ENCODE data around the gene CCDC34.

CCDC34 gene

DNA sequence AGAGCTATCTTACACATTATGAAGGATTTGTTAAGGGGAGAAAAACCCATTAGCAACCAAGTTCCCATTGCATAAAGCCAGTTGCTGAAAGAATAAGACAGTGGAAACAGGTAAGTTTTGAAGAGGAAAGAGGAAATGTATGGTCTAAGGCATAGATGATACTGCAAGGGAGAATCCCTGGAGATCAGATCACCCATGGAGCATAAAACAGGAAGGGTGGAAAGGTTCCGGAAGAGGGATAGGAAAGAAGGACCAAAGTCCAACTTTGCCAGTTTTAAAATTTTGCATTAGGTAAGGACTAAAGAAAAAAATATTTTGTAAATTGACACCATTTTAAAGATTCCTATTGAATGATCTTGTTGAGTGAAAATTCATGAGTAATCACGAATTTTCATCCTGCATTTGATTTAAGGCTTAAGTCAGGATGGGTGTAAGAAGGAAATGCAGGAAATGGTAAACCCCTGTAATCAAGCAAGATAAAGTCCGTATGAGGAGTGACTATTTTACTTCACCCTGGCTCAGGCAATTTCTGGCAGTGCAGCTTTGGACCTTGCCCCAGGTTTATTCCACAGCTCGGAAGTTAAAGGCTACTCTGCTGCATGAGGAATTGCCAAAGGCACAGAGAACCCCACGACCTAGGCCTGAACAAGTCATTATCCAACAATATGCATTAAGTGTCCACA lies 70.9 kb downstream of the CCDC34 start:
- H3K4me2 ChIP-seq (ENCODE audit: low read depth, low read length) = no peak overlapping the region
- H3K27ac ChIP-seq (ENCODE audit: low read length) = no peak overlapping the region
- no peaks in the 10 kb centered on the region for H3F3A ChIP-seq (ENCODE audit: insufficient read depth, low read length)
- H2AFZ ChIP-seq (ENCODE audit: low read length) = no peak overlapping the region
- no peak overlapping the region for H3K9ac ChIP-seq (ENCODE audit: low read length)
- H3K9me2 ChIP-seq (replicated peaks; ENCODE audit: insufficient read depth, low read length) = no peaks in the 10 kb centered on the region
- no peaks in the 10 kb centered on the region for H3K27me3 ChIP-seq (replicated peaks; ENCODE audit: insufficient read depth, low read length)
- TF ChIP-seq, protein P1, sequence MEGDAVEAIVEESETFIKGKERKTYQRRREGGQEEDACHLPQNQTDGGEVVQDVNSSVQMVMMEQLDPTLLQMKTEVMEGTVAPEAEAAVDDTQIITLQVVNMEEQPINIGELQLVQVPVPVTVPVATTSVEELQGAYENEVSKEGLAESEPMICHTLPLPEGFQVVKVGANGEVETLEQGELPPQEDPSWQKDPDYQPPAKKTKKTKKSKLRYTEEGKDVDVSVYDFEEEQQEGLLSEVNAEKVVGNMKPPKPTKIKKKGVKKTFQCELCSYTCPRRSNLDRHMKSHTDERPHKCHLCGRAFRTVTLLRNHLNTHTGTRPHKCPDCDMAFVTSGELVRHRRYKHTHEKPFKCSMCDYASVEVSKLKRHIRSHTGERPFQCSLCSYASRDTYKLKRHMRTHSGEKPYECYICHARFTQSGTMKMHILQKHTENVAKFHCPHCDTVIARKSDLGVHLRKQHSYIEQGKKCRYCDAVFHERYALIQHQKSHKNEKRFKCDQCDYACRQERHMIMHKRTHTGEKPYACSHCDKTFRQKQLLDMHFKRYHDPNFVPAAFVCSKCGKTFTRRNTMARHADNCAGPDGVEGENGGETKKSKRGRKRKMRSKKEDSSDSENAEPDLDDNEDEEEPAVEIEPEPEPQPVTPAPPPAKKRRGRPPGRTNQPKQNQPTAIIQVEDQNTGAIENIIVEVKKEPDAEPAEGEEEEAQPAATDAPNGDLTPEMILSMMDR (IDR thresholded peaks at IDR 0.05; ENCODE audit: low read length) = no peak
- TF ChIP-seq EZH2 (optimal IDR thresholded peaks at IDR 0.05; ENCODE audit: low read depth, low read length) = no peak
- H3K9me3 ChIP-seq (replicated peaks; ENCODE audit: insufficient read depth, low read length) = no peaks in the 10 kb centered on the region
- H4K20me1 ChIP-seq (ENCODE audit: insufficient read depth, low read length) = no peaks in the 10 kb centered on the region
- no peak overlapping the region for H3K4me3 ChIP-seq (ENCODE audit: low read length)
- no peaks in the 10 kb centered on the region for H3K36me3 ChIP-seq (replicated peaks; ENCODE audit: insufficient read depth, low read length)
- no peaks in the 10 kb centered on the region for H3K4me1 ChIP-seq (ENCODE audit: low read length)
- H3K79me2 ChIP-seq (ENCODE audit: low read length) = no peaks in the 10 kb centered on the region
- no peak for DNase-seq

DNA sequence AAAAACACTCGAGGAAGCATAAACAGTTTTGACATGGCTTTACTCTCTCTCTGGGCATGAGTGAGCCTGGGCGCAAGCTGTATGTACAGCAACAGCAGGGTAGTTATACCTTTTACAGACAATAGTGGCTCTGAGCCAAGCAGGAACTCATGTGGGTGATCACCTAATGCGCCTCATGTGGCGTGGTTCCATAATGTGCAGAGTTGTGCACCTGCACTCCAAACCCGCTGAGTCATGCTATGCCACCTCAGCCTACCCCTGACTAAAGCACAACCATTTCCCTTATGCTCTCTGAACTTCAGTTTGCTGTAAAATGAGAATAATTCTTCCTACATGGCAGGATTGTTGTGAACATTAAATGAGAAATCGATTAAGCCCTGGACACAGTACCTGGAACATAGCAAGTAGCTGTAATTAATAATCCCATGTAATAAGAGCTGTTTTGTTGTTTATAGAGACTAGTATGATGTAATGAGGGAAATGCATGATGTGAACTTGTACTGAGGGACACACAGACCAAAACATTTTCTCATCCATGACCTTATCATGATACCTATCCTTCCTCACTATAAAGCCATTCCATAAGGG lies 71.6 kb downstream of the CCDC34 start:
- Histone ChIP-seq H3K27ac (ENCODE audit: low read length) (no peak overlapping the region), H3K9me2 (replicated peaks; ENCODE audit: insufficient read depth, low read length) (no peaks in the 10 kb centered on the region), H3F3A (ENCODE audit: insufficient read depth, low read length) (no peaks in the 10 kb centered on the region), H3K4me3 (ENCODE audit: low read length) (no peak overlapping the region), H3K36me3 (replicated peaks; ENCODE audit: insufficient read depth, low read length) (no peaks in the 10 kb centered on the region), H2AFZ (ENCODE audit: low read length) (no peak overlapping the region), H3K4me1 (ENCODE audit: low read length) (no peaks in the 10 kb centered on the region), H3K79me2 (ENCODE audit: low read length) (no peaks in the 10 kb centered on the region), H3K9ac (ENCODE audit: low read length) (no peak overlapping the region), H3K9me3 (replicated peaks; ENCODE audit: insufficient read depth, low read length) (no peaks in the 10 kb centered on the region), H3K27me3 (replicated peaks; ENCODE audit: insufficient read depth, low read length) (no peaks in the 10 kb centered on the region), H4K20me1 (ENCODE audit: insufficient read depth, low read length) (no peaks in the 10 kb centered on the region), H3K4me2 (ENCODE audit: low read depth, low read length) (no peak overlapping the region)
- TF ChIP-seq EZH2phosphoT487 (IDR thresholded peaks at IDR 0.05; ENCODE audit: low read length) (no peak), EZH2 (optimal IDR thresholded peaks at IDR 0.05; ENCODE audit: low read depth, low read length) (no peak)
- TF ChIP-seq, protein P1 (IDR thresholded peaks at IDR 0.05; ENCODE audit: low read length) = no peak
- no peak for DNase-seq

DNA sequence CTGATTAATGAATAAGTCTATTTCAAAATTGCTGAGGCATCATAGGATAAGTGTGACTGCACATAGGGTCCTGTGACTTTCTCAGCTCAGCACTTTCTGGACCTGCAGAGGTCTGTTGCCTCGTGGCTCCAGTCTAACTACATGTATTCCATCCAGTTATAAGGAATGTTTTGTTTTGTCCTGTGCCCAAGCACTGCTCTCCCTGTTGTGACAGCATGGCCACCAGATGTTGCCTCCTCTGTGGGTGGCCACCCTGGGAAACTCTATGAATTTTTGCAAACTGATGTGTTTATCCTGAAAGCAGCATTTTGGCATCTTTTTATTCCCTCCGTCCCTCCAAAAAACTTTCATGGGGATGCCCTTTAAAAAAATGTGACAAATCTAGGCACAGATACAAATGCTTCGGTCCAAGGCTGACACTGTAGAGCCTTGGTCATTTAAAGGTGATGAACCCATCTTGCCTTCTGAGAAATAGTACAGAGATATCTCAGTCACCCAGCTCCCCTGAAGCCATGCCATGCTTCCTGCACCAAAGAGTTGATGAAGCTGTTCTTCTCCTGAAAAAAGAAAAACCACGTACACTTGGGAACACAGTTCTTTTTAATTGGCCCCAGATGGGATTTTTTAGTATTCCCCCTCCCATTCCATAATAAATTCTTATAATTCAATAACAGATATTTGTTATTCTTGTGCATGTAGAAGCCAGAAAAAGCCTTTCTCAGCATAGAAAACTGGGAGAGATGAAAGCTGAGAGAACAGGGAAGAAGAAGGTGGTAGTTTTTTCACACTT lies 72.6 kb downstream of the CCDC34 start:
- no peaks in the 10 kb centered on the region for H3K79me2 ChIP-seq (ENCODE audit: low read length)
- DNase-seq = no peak
- no peak overlapping the region for H3K4me2 ChIP-seq (ENCODE audit: low read depth, low read length)
- H3K9me2 ChIP-seq (replicated peaks; ENCODE audit: insufficient read depth, low read length) = no peaks in the 10 kb centered on the region
- H2AFZ ChIP-seq (ENCODE audit: low read length) = no peak overlapping the region
- H3K4me1 ChIP-seq (ENCODE audit: low read length) = no peaks in the 10 kb centered on the region
- H3K4me3 ChIP-seq (ENCODE audit: low read length) = no peak overlapping the region
- H4K20me1 ChIP-seq (ENCODE audit: insufficient read depth, low read length) = no peaks in the 10 kb centered on the region
- no peak overlapping the region for H3K9ac ChIP-seq (ENCODE audit: low read length)
- no peaks in the 10 kb centered on the region for H3K9me3 ChIP-seq (replicated peaks; ENCODE audit: insufficient read depth, low read length)
- no peaks in the 10 kb centered on the region for H3K27me3 ChIP-seq (replicated peaks; ENCODE audit: insufficient read depth, low read length)
- no peaks in the 10 kb centered on the region for H3K36me3 ChIP-seq (replicated peaks; ENCODE audit: insufficient read depth, low read length)
- H3K27ac ChIP-seq (ENCODE audit: low read length) = no peak overlapping the region
- no peaks in the 10 kb centered on the region for H3F3A ChIP-seq (ENCODE audit: insufficient read depth, low read length)
- TF ChIP-seq, protein P1 (IDR thresholded peaks at IDR 0.05; ENCODE audit: low read length) = no peak
- TF ChIP-seq EZH2 (optimal IDR thresholded peaks at IDR 0.05; ENCODE audit: low read depth, low read length) (no peak), EZH2phosphoT487 (IDR thresholded peaks at IDR 0.05; ENCODE audit: low read length) (no peak)
